Astrocyte (in vitro differentiated cells and primary cell): ENCODE results near the gene ENAM. TPM values are rescaled to one million over a fixed set of nuclear protein-coding genes. Genes with fewer than 3 reads are reported as not detected.
A peak's percentile ranks its signal among the peaks of the same experiment; 100 is the strongest.

Source experiments
- DNase-seq: peaks from one replicate; pipeline ENCODE4 v3.0.0-alpha.2; 2010; ENCODE audit warnings: low read depth
- FAIRE-seq: peaks from 2 replicates; lab custom pipeline; 2011; peaks lifted over from hg19 to GRCh38; lab: Jason Lieb, UNC
- H2AFZ ChIP-seq: 2 replicates; pipeline ENCODE4 v1.6.0; 2012; ENCODE audit warnings: low read depth, low read length, inconsistent platforms
- H3K27ac ChIP-seq: 2 replicates; pipeline ENCODE4 v1.5.1; 2011; ENCODE audit warnings: low read depth, low read length, inconsistent platforms
- H3K27me3 ChIP-seq: 2 replicates; pipeline ENCODE4 v1.6.0; 2011; ENCODE audit warnings: low read length, inconsistent platforms; ENCODE audit not compliant: insufficient read depth
- H3K36me3 ChIP-seq: 2 replicates; pipeline ENCODE4 v1.5.1; 2011; ENCODE audit warnings: low read length, inconsistent platforms; ENCODE audit not compliant: insufficient read depth
- H3K4me1 ChIP-seq: 2 replicates; pipeline ENCODE4 v1.5.1; 2011; ENCODE audit warnings: low read length, inconsistent platforms; ENCODE audit not compliant: insufficient read depth
- H3K4me2 ChIP-seq: 2 replicates; pipeline ENCODE4 v1.6.0; 2012; ENCODE audit warnings: low read length, inconsistent platforms
- H3K4me3 ChIP-seq: 2 replicates; pipeline ENCODE4 v1.5.1; 2011; ENCODE audit warnings: low read depth, mild to moderate bottlenecking, low read length, inconsistent platforms; ENCODE audit not compliant: insufficient read depth
- H3K79me2 ChIP-seq: 2 replicates; pipeline ENCODE4 v1.6.0; 2012; ENCODE audit warnings: mild to moderate bottlenecking, low read length, inconsistent platforms; ENCODE audit not compliant: insufficient read depth
- H3K9ac ChIP-seq: 2 replicates; pipeline ENCODE4 v1.6.0; 2012; ENCODE audit warnings: mild to moderate bottlenecking, low read length, inconsistent platforms
- H3K9me3 ChIP-seq: 2 replicates; pipeline ENCODE4 v1.5.1; 2012; ENCODE audit warnings: low read depth, mild to moderate bottlenecking, low read length, inconsistent platforms; ENCODE audit not compliant: insufficient read depth
- H4K20me1 ChIP-seq: 2 replicates; pipeline ENCODE4 v1.6.0; 2012; ENCODE audit warnings: low read length, inconsistent platforms; ENCODE audit not compliant: insufficient read depth
- H3K27ac Mint-ChIP-seq: one replicate; pipeline ENCODE4 v1.8.0; 2021; ENCODE audit warnings: mild to moderate bottlenecking, mixed read lengths; ENCODE audit not compliant: unreplicated experiment
- H3K27me3 Mint-ChIP-seq: one replicate; pipeline ENCODE4 v1.8.0; 2021; ENCODE audit warnings: low read depth, mixed read lengths; ENCODE audit not compliant: unreplicated experiment
- H3K36me3 Mint-ChIP-seq: one replicate; pipeline ENCODE4 v1.8.0; 2021; ENCODE audit warnings: low read depth, mixed read lengths; ENCODE audit not compliant: unreplicated experiment
- H3K4me1 Mint-ChIP-seq: one replicate; pipeline ENCODE4 v1.8.0; 2021; ENCODE audit warnings: low read depth, mixed read lengths; ENCODE audit not compliant: unreplicated experiment
- H3K4me3 Mint-ChIP-seq: one replicate; pipeline ENCODE4 v1.8.0; 2021; ENCODE audit warnings: mild to moderate bottlenecking, moderate library complexity, mixed read lengths; ENCODE audit not compliant: unreplicated experiment
- H3K9me3 Mint-ChIP-seq: one replicate; pipeline ENCODE4 v1.8.0; 2021; ENCODE audit warnings: mild to moderate bottlenecking, mixed read lengths; ENCODE audit not compliant: unreplicated experiment
- CTCF ChIP-seq: IDR thresholded peaks from 2 replicates; pipeline ENCODE4 v1.5.1; 2011; ENCODE audit warnings: low read depth, mild to moderate bottlenecking, inconsistent platforms, low read length, moderate library complexity; ENCODE audit not compliant: insufficient read depth
- EZH2 ChIP-seq: IDR thresholded peaks from 2 replicates; pipeline ENCODE4 v1.6.1; 2012; ENCODE audit warnings: mild to moderate bottlenecking, low read length, inconsistent platforms; ENCODE audit not compliant: insufficient read depth
- total RNA-seq: library from RNA; stranded (reverse); gene quantifications from 2 replicates; pipeline ENCODE4 v1.2.1, GENCODE V29; 2021

The ENAM gene
- total RNA-seq, 1 donor from 2014 or later, result 0.11 TPM

DNA sequence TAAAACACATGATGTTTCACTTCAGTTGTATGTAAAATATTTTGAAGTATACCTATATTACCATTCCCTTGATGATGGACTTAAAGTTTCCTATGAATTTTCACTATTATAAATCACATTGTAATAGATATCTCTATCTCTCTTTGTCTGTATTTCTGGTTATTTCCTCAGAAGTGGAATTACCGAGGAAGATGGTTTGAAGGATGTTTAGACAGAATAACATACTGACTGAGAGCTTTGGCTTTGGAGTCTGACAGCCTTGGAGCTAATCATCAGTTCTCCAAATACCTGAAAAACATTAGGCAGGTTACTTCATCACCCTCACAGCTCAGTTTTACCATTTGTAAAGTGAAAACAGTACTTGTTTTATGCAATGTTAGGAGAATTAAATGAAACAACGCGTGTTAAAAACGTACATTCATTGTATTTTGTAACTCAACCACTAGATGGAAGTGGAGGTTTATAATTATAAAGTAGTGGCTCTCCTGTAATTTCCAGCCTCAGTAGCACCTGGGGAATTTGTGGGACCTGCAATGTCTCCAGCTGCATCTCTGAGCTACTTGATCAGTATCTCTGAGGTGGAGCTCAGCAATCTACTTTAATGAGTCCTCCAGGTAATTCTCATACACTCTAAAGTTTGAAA, 23.4 kb downstream of the ENAM start:
- H3K9me3 Mint-ChIP-seq, result no peaks in the 10 kb centered on the region
- Histone ChIP-seq H3K4me2 (peak overlapping the region; percentile 72), H3K36me3 (no peaks in the 10 kb centered on the region)

DNA sequence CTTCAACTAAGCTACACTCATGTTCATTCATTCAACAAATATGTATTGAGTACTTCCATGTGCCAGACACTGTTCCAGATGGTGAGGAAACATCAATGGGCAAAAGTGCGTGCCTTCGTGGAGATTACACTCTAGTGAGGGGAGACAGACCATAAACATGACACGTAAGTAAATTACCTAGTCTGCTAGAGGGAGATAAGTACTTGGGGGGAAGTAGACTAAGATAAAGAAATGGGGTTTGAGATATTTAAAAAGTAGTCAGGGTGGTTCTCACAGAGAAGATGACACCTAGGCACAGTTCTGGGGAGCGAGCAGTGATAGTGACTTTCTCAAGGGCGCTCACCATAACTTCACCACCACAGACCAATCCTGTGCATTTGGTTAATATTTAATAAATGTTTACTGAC, 26.1 kb downstream of the ENAM start:
- no peak for TF ChIP-seq CTCF
- no peaks in the 10 kb centered on the region for H3K4me1 ChIP-seq
- no peak overlapping the region for H3K4me2 ChIP-seq
- no peaks in the 10 kb centered on the region for H4K20me1 ChIP-seq
- H2AFZ ChIP-seq, result no peak overlapping the region
- H3K9me3 Mint-ChIP-seq, result no peaks in the 10 kb centered on the region
- H3K27ac Mint-ChIP-seq, result no peak overlapping the region
- no peak overlapping the region for H3K9ac ChIP-seq
- no peak overlapping the region for H3K27ac ChIP-seq
- H3K27me3 Mint-ChIP-seq, result no peaks in the 10 kb centered on the region
- FAIRE-seq (no peak), DNase-seq (no peak)
- no peaks in the 10 kb centered on the region for H3K27me3 ChIP-seq
- H3K9me3 ChIP-seq, result no peaks in the 10 kb centered on the region
- no peaks in the 10 kb centered on the region for H3K4me1 Mint-ChIP-seq
- no peaks in the 10 kb centered on the region for H3K36me3 Mint-ChIP-seq
- no peaks in the 10 kb centered on the region for H3K79me2 ChIP-seq
- H3K36me3 ChIP-seq, result no peaks in the 10 kb centered on the region
- no peak overlapping the region for H3K4me3 Mint-ChIP-seq
- no peak overlapping the region for H3K4me3 ChIP-seq

More for the DNA sequence above, 23.4 kb downstream of the ENAM start:
- H3K27ac ChIP-seq, result no peak overlapping the region
- Mint-ChIP-seq H3K4me1 (no peaks in the 10 kb centered on the region), H3K27me3 (no peaks in the 10 kb centered on the region), H3K36me3 (no peaks in the 10 kb centered on the region), H3K4me3 (no peak overlapping the region), H3K27ac (no peak overlapping the region)
- H3K79me2 ChIP-seq, result no peaks in the 10 kb centered on the region
- FAIRE-seq (peak; percentile 39), DNase-seq (peak; percentile 6)
- no peaks in the 10 kb centered on the region for H4K20me1 ChIP-seq
- no peak overlapping the region for H3K4me3 ChIP-seq
- no peaks in the 10 kb centered on the region for H3K27me3 ChIP-seq
- H3K4me1 ChIP-seq, result no peaks in the 10 kb centered on the region
- peak overlapping the region; percentile 78 for H2AFZ ChIP-seq
- H3K9me3 ChIP-seq, result no peaks in the 10 kb centered on the region
- no peak for TF ChIP-seq EZH2
- TF ChIP-seq CTCF, result peak; percentile 59
- H3K9ac ChIP-seq, result peak overlapping the region; percentile 23

- Histone ChIP-seq H3K79me2 (no peaks in the 10 kb centered on the region), H3K4me2 (no peak overlapping the region), H3K36me3 (no peaks in the 10 kb centered on the region), H3K4me1 (no peaks in the 10 kb centered on the region), H3K4me3 (no peak overlapping the region), H3K9ac (no peak overlapping the region), H4K20me1 (no peaks in the 10 kb centered on the region), H2AFZ (no peak overlapping the region), H3K27me3 (no peaks in the 10 kb centered on the region), H3K27ac (no peak overlapping the region), H3K9me3 (no peaks in the 10 kb centered on the region)
- DNase-seq, result no peak
- no peaks in the 10 kb centered on the region for H3K9me3 Mint-ChIP-seq
- TF ChIP-seq CTCF, result no peak
- TF ChIP-seq EZH2, result no peak
- no peaks in the 10 kb centered on the region for H3K36me3 Mint-ChIP-seq
- no peak overlapping the region for H3K4me3 Mint-ChIP-seq
- H3K27ac Mint-ChIP-seq, result no peak overlapping the region
- H3K4me1 Mint-ChIP-seq, result no peaks in the 10 kb centered on the region
- no peaks in the 10 kb centered on the region for H3K27me3 Mint-ChIP-seq
- no peak for FAIRE-seq
Measured at GRCh38 chr4:70657326-70657725, 28.8 kb downstream of the ENAM start.
